ENCODE measurements around the gene UST.

Gene UST

GRCh38 chr6:148746363-148747144, at the start of gene UST:
Gene UST, plus strand, starts transcription at chr6:148747030. Its CDS starts 401 bp downstream, at chr6:148747431.
- DNase-seq, result no peak

GRCh38 chr6:148697895-148698440, 48.9 kb upstream of the UST start:
- DNase-seq, result no peak

GRCh38 chr6:148698671-148699180, 48.1 kb upstream of the UST start:
- no peak for DNase-seq

GRCh38 chr6:148700047-148700715, 46.6 kb upstream of the UST start:
- DNase-seq, result no peak

- DNase-seq, result no peak
Observed at GRCh38 chr6:148700741-148701311, 46.0 kb upstream of the UST start.

GRCh38 chr6:148701375-148701774, 45.5 kb upstream of the UST start:
- DNase-seq, result no peak

- no peak for DNase-seq
Observed at GRCh38 chr6:148703900-148704299, 42.9 kb upstream of the UST start.

- no peak for DNase-seq
Observed at GRCh38 chr6:148704400-148705246, 42.2 kb upstream of the UST start.

GRCh38 chr6:148708707-148709106, 38.1 kb upstream of the UST start:
- no peak for DNase-seq

GRCh38 chr6:148709577-148709976, 37.3 kb upstream of the UST start:
- no peak for DNase-seq

- no peak for DNase-seq
Observed at GRCh38 chr6:148711833-148712654, 34.8 kb upstream of the UST start.

- no peak for DNase-seq
Observed at GRCh38 chr6:148713033-148713738, 33.6 kb upstream of the UST start.

GRCh38 chr6:148713921-148714320, 32.9 kb upstream of the UST start:
- no peak for DNase-seq

GRCh38 chr6:148716811-148717210, 30.0 kb upstream of the UST start:
- DNase-seq, result no peak

GRCh38 chr6:148720406-148720805, 26.4 kb upstream of the UST start:
- DNase-seq, result no peak

GRCh38 chr6:148720897-148721296, 25.9 kb upstream of the UST start:
- DNase-seq, result no peak

GRCh38 chr6:148723484-148723883, 23.3 kb upstream of the UST start:
- DNase-seq, result no peak

- DNase-seq, result no peak
Observed at GRCh38 chr6:148724428-148724827, 22.4 kb upstream of the UST start.

GRCh38 chr6:148727104-148727503, 19.7 kb upstream of the UST start:
- no peak for DNase-seq

GRCh38 chr6:148735989-148736388, 10.8 kb upstream of the UST start:
- no peak for DNase-seq

GRCh38 chr6:148736774-148737412, 9.9 kb upstream of the UST start:
- no peak for DNase-seq

Measured in NCI-H2029 treated with DMSO at 0.1 percent for 48 hours (cell line).